Endodermal cell (in vitro differentiated cells): ENCODE results near the gene FNDC3A. TPM values are rescaled to one million over a fixed set of nuclear protein-coding genes. Genes with fewer than 3 reads are reported as not detected.

Experiments
- DNase-seq: peaks from one replicate; pipeline ENCODE4 v3.0.0-alpha.2; 2017
- H3K27ac ChIP-seq: 2 replicates; pipeline ENCODE4 v1.5.1; 2013; ENCODE audit warnings: mild to moderate bottlenecking, low read depth, low read length, moderate library complexity
- H3K27me3 ChIP-seq: 2 replicates; pipeline ENCODE4 v1.6.1; 2013; ENCODE audit warnings: mild to moderate bottlenecking, low read length, moderate library complexity; ENCODE audit not compliant: insufficient read depth, control insufficient read depth, poor library complexity, severe bottlenecking
- H3K36me3 ChIP-seq: 2 replicates; pipeline ENCODE4 v1.7.0; 2013; ENCODE audit warnings: mild to moderate bottlenecking, low read length, moderate library complexity; ENCODE audit not compliant: control insufficient read depth, insufficient read depth
- H3K4me1 ChIP-seq: one replicate; pipeline ENCODE4 v1.7.0; 2013; ENCODE audit warnings: low read length; ENCODE audit not compliant: control insufficient read depth, insufficient read depth
- H3K4me3 ChIP-seq: 2 replicates; pipeline ENCODE4 v1.5.1; 2013; ENCODE audit warnings: mild to moderate bottlenecking, low read length, moderate library complexity
- H3K9ac ChIP-seq: 2 replicates; pipeline ENCODE4 v1.6.1; 2013; ENCODE audit warnings: mild to moderate bottlenecking, low read length, moderate library complexity; ENCODE audit not compliant: poor library complexity, severe bottlenecking; ENCODE audit errors: extremely low read depth
- H3K9me3 ChIP-seq: 2 replicates; pipeline ENCODE4 v1.6.1; 2013; ENCODE audit warnings: mild to moderate bottlenecking, low read length, moderate library complexity; ENCODE audit not compliant: control insufficient read depth
- H3K27ac Mint-ChIP-seq: 2 replicates; pipeline ENCODE4 v1.8.0; 2020; ENCODE audit warnings: mixed read lengths
- H3K27me3 Mint-ChIP-seq: 2 replicates; pipeline ENCODE4 v1.8.0; 2021; ENCODE audit warnings: mild to moderate bottlenecking, mixed read lengths; ENCODE audit not compliant: insufficient read depth
- H3K36me3 Mint-ChIP-seq: 2 replicates; pipeline ENCODE4 v1.8.0; 2020; ENCODE audit warnings: low read depth, mixed read lengths
- H3K4me1 Mint-ChIP-seq: 2 replicates; pipeline ENCODE4 v1.8.0; 2020; ENCODE audit warnings: mixed read lengths
- H3K4me3 Mint-ChIP-seq: 2 replicates; pipeline ENCODE4 v1.8.0; 2020; ENCODE audit warnings: mild to moderate bottlenecking, moderate library complexity, mixed read lengths
- H3K9me3 Mint-ChIP-seq: 2 replicates; pipeline ENCODE4 v1.8.0; 2020; ENCODE audit warnings: mild to moderate bottlenecking, mixed read lengths
- WGBS, 2 experiments: methylation state at CpG; one replicate each; pipeline versions ENCODE4 v1.1.5 to v1.1.7; 2013; ENCODE audit warnings: missing lambda C conversion rate in 2 of 2, mixed read lengths in 1 of 2; ENCODE audit not compliant: insufficient coverage in 1 of 2, insufficient read length in 1 of 2; 5-methylcytosine and 5-hydroxymethylcytosine counted together
- total RNA-seq, 2 donors: library from RNA; stranded (reverse); fragmentation: NEBNext Ultra II Directional in 1 of 2; extraction: Animal tissue kit (Norgen Biotek cat#: 25700) in 1 of 2; gene quantifications; 2 replicates in 1 of 2; 3 replicates in 1 of 2; pipeline ENCODE4 v1.2.1, GENCODE V29; 2021
- TF ChIP-seq, protein P1 (sequence below): fragments of 200-600 bp; sonication (generic); conservative IDR thresholded peaks from 2 replicates; pipeline ENCODE4 v1.5.0; 2021; ENCODE audit warnings: antibody characterized with exemption, mild to moderate bottlenecking

FNDC3A gene
- total RNA-seq, 2 donors from 2014 or later = 42.2 to 42.8 TPM

DNA sequence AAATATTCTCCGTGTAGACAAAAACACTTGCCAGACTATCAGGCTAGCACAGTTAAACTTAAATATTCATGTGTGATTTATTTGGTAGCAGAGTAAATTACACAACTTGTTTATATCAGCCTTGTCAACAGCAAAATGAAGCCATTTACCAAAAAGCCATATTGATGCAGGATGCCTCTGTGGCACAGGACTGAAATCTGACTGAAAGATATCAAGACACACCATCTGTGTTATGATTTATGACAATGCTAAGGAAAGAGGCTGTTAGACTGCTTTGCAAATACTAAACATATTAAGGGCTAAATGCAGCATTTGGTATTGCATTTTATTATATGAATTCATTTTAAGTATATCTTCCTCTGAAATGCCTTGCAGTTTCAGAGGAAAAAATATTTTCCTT is 44.8 kb upstream of the FNDC3A start:
- Histone ChIP-seq H3K36me3 (no peaks in the 10 kb centered on the region), H3K4me3 (no peak overlapping the region), H3K27ac (no peak overlapping the region), H3K9ac (no peak overlapping the region), H3K9me3 (peaks cover 4% of the 10 kb centered on the region), H3K4me1 (no peaks in the 10 kb centered on the region), H3K27me3 (no peaks in the 10 kb centered on the region)
- TF ChIP-seq, protein P1, sequence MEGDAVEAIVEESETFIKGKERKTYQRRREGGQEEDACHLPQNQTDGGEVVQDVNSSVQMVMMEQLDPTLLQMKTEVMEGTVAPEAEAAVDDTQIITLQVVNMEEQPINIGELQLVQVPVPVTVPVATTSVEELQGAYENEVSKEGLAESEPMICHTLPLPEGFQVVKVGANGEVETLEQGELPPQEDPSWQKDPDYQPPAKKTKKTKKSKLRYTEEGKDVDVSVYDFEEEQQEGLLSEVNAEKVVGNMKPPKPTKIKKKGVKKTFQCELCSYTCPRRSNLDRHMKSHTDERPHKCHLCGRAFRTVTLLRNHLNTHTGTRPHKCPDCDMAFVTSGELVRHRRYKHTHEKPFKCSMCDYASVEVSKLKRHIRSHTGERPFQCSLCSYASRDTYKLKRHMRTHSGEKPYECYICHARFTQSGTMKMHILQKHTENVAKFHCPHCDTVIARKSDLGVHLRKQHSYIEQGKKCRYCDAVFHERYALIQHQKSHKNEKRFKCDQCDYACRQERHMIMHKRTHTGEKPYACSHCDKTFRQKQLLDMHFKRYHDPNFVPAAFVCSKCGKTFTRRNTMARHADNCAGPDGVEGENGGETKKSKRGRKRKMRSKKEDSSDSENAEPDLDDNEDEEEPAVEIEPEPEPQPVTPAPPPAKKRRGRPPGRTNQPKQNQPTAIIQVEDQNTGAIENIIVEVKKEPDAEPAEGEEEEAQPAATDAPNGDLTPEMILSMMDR = no peak
- Mint-ChIP-seq H3K4me1 (no peaks in the 10 kb centered on the region), H3K9me3 (peaks cover 21% of the 10 kb centered on the region), H3K27me3 (no peaks in the 10 kb centered on the region), H3K36me3 (peaks cover 6% of the 10 kb centered on the region), H3K27ac (no peak overlapping the region), H3K4me3 (no peak overlapping the region)
- 90% methylated on average over 1 of the region's 1 CpG; no CpG with 5 or more reads in 1 of the 2 experiments for WGBS, 2 experiments
- DNase-seq = no peak

DNA sequence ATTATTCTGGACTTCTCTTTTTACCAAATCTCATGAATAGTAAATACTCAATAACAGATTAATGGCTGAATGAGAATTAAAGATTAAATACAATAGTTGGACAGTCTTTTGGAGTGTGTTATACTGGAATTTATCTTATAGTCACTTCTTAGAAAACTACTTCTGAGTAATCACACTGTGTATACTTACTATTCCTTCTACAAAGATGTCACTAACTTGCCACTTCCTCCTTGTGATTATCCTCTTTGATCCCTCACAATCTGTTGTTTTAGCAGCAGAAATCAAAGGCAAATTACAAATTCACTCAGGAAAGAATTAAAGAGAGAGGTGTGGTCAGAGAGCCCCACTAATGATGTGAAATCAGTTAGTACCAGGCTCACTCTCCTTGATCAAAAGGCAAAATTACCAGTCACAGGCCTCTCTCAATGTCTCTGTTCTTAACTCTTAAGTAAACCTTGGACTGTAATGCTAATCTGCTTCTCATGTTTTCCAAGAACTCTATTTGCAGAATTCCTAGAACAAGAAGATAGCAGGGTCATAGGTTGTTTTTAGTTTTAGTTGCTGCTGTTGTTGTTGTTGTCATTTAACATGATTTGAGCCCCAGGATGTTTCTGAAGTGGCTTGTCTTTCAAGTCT is 37.3 kb upstream of the FNDC3A start:
- Mint-ChIP-seq H3K27ac (no peak overlapping the region), H3K4me3 (no peak overlapping the region), H3K9me3 (peaks cover 17% of the 10 kb centered on the region), H3K36me3 (peaks cover 4% of the 10 kb centered on the region), H3K4me1 (peaks cover 23% of the 10 kb centered on the region), H3K27me3 (no peaks in the 10 kb centered on the region)
- TF ChIP-seq, protein P1 = no peak
- Histone ChIP-seq H3K27me3 (no peaks in the 10 kb centered on the region), H3K4me3 (no peak overlapping the region), H3K36me3 (no peaks in the 10 kb centered on the region), H3K9me3 (peaks cover 4% of the 10 kb centered on the region), H3K4me1 (peaks cover 5% of the 10 kb centered on the region), H3K27ac (no peak overlapping the region), H3K9ac (no peak overlapping the region)
- DNase-seq = no peak

DNA sequence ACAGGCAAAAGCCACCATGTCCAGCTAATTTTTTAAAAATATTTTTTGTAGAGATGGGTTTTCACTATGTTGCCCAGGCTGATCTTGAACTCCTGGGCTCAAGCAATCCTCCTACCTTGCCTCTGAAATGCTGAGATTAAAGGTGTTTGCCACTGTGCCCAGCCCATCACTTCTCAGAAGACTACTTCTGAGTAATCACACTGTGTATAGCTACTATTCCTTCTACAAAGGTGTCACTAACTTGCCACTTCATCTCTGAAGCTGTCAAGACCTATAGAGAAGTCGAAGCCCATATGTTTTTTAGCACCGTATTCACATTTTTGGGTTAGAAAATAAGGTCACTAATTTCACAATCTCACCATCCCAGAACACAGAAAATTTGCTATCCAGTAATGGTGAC is 36.0 kb upstream of the FNDC3A start:
- Mint-ChIP-seq H3K36me3 (no peaks in the 10 kb centered on the region), H3K4me1 (peaks cover 23% of the 10 kb centered on the region), H3K27me3 (no peaks in the 10 kb centered on the region), H3K4me3 (no peak overlapping the region), H3K9me3 (peaks cover 4% of the 10 kb centered on the region), H3K27ac (no peak overlapping the region)
- Histone ChIP-seq H3K4me3 (no peak overlapping the region), H3K27ac (no peak overlapping the region), H3K9me3 (peaks cover 4% of the 10 kb centered on the region), H3K27me3 (no peaks in the 10 kb centered on the region), H3K9ac (no peak overlapping the region), H3K36me3 (no peaks in the 10 kb centered on the region), H3K4me1 (peaks cover 5% of the 10 kb centered on the region)
- TF ChIP-seq, protein P1 = no peak
- DNase-seq = no peak
- 93 to 96% methylated on average over 2 of the region's 2 CpGs for WGBS, 2 experiments
